GM19324 (cell line): ENCODE results near the gene LRP5.
"Not testable (repeated sequence)": the region's sequence is repeated elsewhere in the genome, so short reads cannot be mapped to it uniquely, and the experiment has no call there.

Experiments used
- ATAC-seq: cut with Tn5 transposase; IDR thresholded peaks from one replicate; pipeline ENCODE4 v1.9.1; 2021; ENCODE audit warnings: mild to moderate bottlenecking, moderate library complexity; ENCODE audit not compliant: unreplicated experiment, low FRiP score

The LRP5 gene

DNA sequence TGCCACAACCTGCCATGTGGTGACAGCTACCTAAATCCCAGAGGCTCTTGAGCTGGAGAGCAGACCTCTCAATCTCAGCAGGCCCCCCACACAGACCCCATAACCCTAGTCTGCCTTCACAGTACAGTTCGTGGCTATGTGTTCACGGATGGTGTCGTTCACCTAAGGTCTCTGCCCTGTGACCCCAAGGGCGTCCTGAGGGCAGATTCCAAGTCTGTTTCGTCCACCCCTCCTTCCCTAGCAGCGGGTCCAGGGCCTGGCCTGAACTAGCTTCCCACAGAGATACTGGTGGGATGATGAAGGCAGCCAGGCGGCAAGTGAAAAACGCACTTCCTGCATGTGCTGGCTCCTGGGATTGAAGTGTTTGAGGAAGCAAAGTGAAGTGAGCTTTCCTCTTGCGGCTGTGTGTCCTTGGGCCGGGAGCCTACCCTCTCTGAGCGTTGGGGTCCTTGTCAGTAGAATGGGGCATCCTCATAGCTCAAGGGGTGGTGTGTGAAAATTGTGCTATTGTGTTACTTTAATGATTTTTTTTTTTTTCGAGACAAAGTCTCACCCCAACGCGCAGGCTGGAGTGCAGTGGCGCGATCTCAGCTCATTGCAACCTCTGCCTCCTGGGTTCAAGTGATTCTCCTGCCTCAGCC, 70.1 kb downstream of the LRP5 start:
- ATAC-seq: no peak

DNA sequence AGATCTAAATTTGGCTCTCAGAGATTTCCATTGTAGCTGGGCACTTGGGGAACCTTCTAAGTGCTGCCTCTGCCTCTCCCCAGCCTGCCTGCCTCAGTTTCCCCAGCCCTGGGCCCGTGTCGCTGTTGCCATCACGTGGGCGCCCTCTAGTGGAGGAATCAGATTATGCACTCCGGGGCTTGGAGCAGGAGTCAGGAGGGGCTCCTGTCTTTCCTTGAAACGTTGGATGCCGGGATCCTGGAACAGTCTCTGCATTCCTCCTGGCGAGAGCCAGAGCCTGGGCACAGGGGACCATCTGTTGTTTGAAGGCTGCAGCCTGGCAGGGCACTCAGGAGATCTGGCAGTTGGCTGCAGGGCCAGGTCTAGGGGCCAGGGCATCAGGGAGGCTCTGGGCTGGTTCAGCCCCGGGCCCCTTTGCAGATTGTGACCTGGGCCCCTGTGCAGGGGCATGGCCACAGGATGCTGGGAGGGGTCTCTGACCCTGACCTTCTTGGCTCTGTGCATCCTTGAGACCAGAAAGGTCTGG, 71.6 kb downstream of the LRP5 start:
- no peak for ATAC-seq

DNA sequence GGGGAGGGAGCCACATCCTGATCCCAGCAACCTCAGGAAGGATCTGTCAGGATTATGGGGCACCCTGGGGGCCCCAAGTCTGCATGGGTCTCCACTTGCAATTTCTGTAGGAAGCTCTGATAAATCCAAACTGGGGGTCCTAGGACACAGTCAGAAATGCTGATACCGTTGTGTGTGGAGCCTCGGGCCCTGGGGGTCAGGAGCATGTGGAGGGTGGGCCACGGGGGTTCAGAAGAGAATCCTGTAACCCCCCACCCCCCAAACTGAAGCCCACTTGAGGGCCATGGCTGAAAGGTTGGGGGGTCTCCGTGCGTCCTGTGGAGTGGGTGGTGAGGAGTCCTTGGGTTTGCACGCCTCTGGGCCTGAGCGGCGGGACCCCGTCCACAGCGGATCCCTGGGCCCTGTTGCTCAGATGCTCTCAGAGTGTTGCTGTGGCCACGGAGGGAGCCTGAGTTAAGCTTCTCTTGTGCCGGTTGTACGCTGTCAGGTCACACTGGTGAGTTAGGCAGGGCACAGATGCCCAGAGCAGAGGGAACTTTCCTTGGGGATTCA, 72.2 kb downstream of the LRP5 start:
- no peak for ATAC-seq

DNA sequence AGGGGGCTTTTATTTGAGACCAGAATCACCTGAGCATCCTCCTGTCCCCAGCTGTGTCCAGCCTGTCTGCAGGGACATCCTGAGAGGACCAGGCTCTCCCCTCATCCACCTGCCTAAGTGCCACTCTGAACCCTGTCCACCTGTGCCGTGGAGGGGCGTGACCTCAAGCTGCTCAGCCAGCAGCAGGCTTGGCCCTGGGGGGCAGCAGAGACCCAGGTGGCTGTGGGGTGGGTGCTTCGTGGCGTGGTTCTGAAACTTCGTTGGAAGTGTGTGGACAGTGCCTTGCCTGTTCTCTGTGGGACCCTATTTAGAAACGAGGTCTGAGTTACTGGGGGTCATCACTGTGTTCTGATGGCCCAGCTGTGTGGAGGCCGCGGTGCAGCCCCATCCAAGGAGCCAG, 72.7 kb downstream of the LRP5 start:
- ATAC-seq: no peak

DNA sequence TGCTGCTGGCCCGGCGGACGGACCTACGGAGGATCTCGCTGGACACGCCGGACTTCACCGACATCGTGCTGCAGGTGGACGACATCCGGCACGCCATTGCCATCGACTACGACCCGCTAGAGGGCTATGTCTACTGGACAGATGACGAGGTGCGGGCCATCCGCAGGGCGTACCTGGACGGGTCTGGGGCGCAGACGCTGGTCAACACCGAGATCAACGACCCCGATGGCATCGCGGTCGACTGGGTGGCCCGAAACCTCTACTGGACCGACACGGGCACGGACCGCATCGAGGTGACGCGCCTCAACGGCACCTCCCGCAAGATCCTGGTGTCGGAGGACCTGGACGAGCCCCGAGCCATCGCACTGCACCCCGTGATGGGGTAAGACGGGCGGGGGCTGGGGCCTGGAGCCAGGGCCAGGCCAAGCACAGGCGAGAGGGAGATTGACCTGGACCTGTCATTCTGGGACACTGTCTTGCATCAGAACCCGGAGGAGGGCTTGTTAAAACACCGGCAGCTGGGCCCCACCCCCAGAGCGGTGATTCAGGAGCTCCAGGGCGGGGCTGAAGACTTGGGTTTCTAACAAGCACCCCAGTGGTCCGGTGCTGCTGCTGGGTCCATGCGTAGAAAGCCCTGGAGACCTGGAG, 74.1 kb downstream of the LRP5 start:
- ATAC-seq: no peak

DNA sequence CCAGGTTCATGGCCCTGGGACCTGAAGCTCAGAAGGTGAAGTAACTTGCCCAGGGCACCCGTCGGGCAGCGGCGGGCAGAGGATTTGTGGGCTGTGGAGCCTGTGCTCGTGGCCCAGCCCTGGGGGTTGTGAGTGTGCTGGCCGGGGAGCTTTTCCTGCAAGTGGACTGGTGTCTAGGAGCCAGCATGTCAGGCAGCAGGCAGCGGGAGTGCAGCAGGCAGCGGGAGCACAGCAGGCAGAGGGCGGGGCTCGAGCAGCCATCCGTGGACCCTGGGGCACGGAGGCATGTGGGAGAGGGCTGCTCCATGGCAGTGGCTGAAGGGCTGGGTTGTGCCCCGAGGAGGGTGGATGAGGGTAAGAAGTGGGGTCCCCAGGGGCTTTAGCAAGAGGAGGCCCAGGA, 75.4 kb downstream of the LRP5 start:
- no peak for ATAC-seq

DNA sequence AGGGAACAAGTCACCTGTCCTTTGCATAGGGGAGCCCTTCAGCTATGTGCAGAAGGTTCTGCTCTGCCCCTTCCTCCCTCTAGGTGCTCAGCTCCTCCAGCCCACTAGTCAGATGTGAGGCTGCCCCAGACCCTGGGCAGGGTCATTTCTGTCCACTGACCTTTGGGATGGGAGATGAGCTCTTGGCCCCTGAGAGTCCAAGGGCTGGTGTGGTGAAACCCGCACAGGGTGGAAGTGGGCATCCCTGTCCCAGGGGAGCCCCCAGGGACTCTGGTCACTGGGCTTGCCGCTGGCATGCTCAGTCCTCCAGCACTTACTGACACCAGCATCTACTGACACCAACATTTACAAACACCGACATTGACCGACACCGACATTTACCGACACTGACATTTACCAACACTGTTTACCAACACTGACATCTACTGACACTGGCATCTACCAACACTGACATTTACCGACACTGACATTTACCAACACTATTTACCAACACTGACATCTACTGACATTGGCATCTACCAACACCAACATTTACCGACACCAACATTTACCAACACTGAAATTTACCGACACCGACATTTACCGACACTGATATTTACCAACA, 76.3 kb downstream of the LRP5 start:
- no peak for ATAC-seq

DNA sequence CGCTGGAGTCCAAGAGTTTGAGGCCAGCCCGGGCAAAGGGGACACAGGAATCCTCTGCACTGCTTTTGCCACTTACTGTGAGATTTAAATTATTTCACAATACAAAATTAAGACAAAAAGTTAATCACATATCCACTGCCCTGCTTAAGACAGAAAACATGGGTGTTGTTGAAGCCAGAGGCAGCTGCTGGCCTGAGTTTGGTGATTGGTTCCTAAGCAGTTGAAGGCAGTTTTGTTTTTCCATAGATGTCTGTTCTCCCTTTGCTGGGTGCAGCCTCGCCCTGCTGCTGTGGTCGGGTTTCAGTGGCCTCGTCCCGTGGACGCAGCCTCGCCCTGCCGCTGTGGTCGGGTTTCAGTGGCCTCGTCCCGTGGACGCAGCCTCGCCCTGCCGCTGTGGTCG, 77.9 kb downstream of the LRP5 start:
- no peak for ATAC-seq

DNA sequence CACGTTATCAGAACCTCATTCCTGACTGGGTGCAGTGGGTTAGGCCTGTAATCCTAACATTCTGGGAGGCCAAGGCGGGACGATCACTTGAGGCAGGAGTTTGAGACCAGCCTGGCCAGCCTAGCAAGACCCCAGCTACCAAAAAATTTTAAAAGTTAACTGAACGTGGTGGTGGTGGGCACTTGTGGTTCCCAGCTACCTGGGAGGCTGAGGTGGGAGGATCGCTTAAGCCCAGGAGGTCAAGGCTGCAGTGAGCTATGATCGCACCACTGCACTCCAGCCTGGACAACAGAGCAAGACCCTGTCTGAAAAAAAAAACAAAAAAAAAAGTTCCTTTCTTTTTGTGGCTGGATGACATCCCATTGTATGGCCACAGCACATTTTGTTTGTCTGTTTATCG, 80.4 kb downstream of the LRP5 start:
- no peak for ATAC-seq

DNA sequence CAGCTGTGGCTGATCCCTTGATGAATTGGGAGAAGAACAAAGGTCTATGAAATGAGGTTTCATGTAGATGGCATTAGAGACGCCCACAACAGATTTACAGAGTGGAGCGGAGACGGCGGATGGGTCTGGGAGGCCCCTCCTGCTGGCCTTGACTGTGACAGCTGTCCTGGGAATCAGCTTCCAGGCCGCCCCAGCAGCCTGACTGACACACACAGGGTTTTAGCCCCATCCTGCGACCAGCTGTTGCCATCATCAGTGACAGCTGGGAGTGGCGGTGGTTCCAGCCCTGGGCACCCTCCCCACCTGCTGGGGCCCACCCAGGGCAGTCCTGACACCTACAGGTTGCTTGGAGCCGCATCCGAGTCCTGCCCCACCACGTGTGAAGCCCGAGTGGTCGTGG, 84.1 kb downstream of the LRP5 start:
- ATAC-seq: no peak

DNA sequence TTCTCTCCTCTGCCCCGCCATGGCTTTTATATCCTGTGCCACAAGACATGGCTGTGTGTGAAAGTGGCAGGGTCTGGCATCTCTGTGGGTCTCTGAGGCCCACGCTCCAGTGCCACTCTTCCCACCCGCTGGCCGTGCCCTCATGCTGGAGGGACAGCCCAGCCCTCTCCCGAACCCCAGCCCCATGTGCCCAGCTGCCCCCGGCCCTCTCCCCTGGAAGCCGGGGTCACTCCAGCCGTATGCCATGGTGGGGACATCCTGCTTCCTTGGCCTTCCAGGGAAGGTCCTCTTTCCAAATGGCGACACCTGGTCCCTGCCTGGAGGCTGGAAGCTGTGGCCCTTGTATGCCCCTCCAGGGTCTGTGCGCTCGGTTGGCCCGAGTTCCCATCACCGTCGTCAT, 84.9 kb downstream of the LRP5 start:
- ATAC-seq: no peak

DNA sequence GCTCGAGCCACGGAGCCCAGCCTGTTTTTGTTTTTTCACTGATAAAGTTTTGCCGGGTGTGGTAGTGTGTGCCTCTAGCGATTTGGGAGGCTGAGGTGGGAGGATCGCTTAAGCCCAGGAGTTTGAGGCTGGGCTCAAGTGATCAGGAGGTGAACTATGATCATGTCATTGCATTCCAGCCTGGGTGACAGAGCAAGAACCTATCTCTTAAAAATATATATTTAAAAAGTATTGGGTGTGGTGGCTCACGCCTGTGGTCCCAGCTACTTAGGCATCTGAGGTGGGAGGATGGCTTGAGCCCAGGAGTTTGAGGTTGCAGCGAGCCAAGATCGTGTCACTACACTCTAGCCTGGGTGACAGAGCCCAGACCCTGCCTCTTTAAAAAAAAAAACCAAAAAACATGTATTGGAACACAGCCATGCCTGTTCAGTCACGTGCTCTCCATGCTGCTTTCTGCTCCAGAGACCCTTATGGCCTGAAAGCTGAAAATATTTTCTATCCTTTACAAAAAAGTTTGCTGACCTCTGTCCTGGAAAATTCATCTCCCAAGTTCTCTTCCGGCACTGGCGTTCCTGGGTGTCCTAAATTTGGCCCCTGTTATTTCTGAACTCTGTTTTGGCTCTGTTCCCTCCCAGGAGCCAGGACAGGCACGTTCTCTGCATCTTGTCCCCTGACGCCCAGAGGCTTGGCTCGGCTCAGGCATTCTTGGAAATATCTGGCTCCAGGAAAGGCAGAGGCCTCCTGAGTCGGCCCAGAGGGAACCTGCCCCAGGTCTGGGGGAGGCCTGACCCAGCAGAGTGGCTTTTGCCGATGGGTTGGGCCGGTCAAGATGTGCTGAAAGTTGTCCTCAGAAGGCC, 86.8 kb downstream of the LRP5 start:
- no peak for ATAC-seq

DNA sequence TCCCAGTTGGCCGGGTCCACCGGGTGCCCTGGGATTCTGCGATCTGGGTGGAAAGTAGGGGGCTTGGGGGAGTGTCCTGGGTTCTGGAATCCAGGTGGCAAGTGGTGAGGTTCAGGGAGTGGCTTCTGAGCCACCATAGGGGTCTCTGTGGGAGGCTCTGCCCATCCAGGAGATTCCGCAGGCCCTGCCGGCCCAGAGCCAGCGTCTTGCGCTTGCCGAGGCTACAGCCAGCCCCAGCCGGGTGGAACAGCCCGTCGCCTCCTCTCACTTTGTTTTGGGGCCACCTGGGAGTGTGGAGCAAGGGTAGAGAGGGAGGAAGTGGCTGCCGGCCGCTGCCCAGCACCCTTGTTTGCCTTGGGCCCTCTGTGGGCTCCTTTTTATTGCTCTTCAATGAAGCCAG, 87.5 kb downstream of the LRP5 start:
- ATAC-seq: no peak

DNA sequence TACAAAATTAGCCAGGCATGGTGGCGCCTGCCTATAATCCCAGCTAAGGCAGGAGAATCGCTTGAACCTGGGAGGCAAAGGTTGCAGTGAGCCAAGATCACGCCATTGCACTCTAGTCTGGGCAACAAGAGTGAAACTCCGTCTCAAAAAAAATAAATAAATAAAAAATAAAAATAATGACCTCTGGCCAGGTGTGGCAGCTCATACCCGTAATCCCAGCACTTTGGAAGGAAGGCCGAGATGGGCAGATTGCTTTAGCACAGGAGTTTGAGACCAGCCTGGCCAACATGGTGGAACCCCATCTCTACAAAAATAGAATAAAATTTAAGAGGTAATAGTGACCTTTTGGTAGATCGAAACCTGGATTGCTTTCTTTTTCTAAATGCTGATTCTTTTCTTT, 88.2 kb downstream of the LRP5 start:
- not testable (repeated sequence) for ATAC-seq

DNA sequence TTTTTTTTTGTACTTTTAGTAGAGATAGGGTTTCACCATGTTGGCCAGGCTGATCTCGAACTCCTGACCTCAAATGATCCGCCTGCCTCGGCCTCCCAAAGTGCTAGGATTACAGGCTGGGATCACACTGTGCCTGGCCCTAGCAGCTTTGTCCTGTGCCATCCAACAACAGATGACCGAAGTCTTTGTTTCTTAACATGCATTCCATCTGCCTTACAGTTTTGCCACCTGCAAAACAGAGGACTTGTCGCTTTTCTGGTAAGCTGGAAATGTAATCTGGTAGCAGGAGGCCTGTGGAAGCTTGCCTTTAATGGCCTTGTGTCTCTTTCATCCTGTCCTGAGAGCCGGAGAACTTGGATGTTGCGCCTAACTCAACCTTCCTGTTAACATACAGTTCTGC, 89.5 kb downstream of the LRP5 start:
- ATAC-seq: no peak

DNA sequence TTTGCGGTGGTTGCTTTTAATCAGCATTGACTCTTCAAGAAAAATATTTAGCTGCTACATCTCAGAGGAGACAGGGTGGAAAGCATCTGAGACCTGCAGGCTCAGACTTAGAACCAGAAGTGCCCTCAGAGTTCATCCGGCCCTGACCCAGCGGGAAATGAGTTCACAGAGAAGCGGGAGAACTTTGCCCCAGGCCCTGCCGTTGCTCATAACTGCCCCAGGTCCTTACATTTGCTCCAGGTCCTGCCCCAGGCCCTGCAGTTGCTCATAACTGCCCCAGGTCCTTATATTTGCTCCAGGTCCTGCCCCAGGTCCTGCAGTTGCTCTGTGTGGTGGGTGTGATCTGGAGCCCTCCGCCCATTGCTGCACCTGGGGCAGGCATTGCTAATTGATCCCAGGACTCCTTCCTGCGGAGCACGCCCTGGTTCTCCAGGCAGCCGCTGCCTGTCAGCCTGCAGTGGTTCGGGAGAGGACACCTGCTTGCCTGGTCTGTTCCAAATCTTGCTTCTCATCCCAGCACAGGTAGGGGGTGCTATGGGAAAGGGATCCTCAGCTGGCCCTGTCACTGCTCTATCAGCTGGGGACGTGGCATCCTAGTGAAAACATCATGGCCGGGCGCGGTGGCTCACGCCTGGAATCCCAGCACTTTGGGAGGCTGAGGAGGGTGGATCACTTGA, 90.1 kb downstream of the LRP5 start:
- no peak for ATAC-seq

DNA sequence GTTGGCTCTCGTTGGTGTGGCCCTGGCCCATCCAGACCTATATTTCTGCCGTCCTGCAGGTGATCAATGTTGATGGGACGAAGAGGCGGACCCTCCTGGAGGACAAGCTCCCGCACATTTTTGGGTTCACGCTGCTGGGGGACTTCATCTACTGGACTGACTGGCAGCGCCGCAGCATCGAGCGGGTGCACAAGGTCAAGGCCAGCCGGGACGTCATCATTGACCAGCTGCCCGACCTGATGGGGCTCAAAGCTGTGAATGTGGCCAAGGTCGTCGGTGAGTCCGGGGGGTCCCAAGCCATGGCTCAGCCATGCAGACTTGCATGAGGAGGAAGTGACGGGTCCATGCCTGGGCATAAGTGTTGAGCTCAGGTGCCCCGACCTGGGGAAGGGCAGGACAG, 91.0 kb downstream of the LRP5 start:
- ATAC-seq: no peak

DNA sequence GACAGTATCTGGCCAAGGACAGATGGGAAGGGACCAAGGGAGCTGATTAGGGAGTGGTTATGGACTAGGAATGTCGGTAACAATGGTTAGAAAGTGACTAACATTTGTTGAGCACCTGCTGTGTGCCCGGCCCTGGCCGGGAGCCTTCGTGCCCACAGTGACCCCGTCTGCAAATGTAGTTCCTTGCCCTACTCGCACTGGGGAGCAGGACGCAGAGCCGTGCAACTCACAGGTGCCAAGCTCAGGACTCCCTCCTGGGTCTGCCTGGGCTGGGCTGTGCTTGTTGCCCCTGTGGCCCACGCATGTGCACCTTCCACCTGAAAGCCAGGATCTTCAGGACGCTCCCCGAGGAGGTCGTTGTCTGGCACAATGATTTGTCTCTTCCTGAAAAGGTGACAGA, 91.4 kb downstream of the LRP5 start:
- no peak for ATAC-seq

DNA sequence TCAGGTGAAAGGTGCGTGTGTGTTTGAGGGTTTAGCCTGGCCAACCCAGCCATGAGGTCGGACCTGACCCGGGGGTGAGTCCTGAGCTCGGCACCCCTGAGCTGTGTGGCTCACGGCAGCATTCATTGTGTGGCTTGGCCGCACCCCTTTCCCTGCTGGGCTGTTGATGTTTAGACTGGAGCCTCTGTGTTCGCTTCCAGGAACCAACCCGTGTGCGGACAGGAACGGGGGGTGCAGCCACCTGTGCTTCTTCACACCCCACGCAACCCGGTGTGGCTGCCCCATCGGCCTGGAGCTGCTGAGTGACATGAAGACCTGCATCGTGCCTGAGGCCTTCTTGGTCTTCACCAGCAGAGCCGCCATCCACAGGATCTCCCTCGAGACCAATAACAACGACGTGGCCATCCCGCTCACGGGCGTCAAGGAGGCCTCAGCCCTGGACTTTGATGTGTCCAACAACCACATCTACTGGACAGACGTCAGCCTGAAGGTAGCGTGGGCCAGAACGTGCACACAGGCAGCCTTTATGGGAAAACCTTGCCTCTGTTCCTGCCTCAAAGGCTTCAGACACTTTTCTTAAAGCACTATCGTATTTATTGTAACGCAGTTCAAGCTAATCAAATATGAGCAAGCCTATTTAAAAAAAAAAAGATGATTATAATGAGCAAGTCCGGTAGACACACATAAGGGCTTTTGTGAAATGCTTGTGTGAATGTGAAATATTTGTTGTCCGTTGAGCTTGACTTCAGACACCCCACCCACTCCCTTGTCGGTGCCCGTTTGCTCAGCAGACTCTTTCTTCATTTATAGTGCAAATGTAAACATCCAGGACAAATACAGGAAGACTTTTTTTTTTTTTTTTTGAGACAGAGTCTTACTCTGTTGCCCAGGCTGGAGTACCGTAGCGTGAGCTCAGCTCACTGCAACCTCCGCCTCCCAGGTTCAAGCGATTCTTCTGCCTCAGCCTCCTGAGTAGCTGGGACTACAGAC, 94.2 kb downstream of the LRP5 start:
- ATAC-seq: no peak
